ENCODE measurements around the gene YJU2.

Gene YJU2

DNA sequence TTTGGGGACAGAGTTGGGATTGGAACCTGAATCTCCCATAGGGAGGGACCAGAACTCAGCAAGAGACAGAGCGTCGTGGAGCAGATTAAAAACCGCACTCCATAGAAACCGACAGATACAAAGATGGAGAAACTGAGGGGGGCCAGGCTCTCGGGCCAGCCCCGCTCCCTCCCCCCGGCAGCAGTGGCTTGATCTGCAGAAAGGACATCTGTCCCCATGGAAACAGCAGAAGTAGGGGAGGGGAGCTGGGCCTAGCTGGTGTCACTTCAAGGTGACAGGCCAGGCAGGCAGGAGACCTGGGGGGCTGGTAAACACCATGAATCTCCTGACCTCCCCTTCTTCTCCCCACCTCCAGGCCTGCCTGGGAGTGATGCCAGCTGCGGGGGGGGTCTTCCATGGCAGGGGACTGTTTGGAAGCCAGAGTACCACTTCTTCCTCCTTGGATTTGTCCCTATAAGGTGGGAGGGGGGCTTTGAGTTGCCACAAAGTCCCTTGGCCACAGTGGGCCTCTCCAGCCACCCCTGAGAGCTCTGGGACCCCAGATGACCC lies 44.4 kb downstream of the YJU2 start:
- Histone ChIP-seq H3K36me3 (no peaks in the 10 kb centered on the region), H3K27ac (no peak overlapping the region), H3K4me1 (ENCODE audit: control insufficient read depth in 1 of 2, insufficient read depth in 1 of 2, low read depth in 1 of 2, low read length in 1 of 2) (no peaks in the 10 kb centered on the region), H3K27me3 (no peaks in the 10 kb centered on the region), H3K9me3 (no peaks in the 10 kb centered on the region), H3K4me3 (ENCODE audit: low read depth in 1 of 2, low read length in 1 of 2) (no peak overlapping the region)
- TF ChIP-seq, protein P1, sequence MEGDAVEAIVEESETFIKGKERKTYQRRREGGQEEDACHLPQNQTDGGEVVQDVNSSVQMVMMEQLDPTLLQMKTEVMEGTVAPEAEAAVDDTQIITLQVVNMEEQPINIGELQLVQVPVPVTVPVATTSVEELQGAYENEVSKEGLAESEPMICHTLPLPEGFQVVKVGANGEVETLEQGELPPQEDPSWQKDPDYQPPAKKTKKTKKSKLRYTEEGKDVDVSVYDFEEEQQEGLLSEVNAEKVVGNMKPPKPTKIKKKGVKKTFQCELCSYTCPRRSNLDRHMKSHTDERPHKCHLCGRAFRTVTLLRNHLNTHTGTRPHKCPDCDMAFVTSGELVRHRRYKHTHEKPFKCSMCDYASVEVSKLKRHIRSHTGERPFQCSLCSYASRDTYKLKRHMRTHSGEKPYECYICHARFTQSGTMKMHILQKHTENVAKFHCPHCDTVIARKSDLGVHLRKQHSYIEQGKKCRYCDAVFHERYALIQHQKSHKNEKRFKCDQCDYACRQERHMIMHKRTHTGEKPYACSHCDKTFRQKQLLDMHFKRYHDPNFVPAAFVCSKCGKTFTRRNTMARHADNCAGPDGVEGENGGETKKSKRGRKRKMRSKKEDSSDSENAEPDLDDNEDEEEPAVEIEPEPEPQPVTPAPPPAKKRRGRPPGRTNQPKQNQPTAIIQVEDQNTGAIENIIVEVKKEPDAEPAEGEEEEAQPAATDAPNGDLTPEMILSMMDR (IDR thresholded peaks at IDR 0.05), result no peak

DNA sequence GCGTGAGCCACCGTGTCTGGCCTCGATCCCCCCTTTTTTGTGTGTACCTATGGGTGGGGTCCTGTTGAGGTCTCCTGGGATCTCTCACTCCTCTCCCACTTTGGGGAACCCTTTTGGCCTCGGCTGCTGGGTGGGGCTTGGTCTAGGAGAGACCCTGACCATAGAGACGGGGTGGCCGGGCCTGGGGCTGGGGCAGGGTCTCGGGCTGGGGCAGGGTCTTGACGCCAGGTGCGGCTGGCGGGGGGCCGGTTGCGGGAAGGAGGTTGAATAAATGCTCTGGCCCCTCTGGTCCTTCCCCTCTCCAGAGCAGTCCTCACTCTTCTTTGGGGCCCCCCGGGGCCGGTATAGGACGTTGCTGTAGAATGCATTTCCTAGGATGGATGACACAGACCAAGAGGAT lies 45.6 kb downstream of the YJU2 start:
- H3K4me3 ChIP-seq (ENCODE audit: low read depth in 1 of 2, low read length in 1 of 2), result no peak overlapping the region
- H3K27ac ChIP-seq, result no peak overlapping the region
- H3K4me1 ChIP-seq (ENCODE audit: control insufficient read depth in 1 of 2, insufficient read depth in 1 of 2, low read depth in 1 of 2, low read length in 1 of 2), result no peaks in the 10 kb centered on the region
- H3K9me3 ChIP-seq, result no peaks in the 10 kb centered on the region
- TF ChIP-seq, protein P1 (IDR thresholded peaks at IDR 0.05), result no peak
- no peaks in the 10 kb centered on the region for H3K36me3 ChIP-seq
- no peaks in the 10 kb centered on the region for H3K27me3 ChIP-seq

DNA sequence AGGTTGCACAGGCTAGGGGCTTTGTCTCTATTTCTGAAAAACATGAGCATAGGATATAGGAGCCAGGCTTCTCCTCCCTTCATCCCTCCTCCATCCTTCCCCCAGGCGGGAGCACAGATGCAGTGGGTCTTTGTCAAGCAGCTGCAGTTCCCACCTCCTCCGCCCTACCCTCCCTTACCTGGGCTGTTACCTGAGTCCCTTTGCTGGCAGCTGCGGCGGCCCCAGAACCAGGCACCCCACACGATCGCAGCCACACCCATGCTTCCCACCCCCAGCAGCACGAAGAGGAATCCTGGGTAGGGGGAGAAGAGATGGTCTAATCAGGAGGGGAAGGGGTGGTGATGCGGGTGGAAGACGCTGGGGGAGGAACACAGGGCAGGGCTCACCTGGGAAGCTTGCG lies 47.5 kb downstream of the YJU2 start:
- Histone ChIP-seq H3K4me3 (ENCODE audit: low read depth in 1 of 2, low read length in 1 of 2) (no peak overlapping the region), H3K4me1 (ENCODE audit: control insufficient read depth in 1 of 2, insufficient read depth in 1 of 2, low read depth in 1 of 2, low read length in 1 of 2) (no peaks in the 10 kb centered on the region), H3K9me3 (no peaks in the 10 kb centered on the region), H3K36me3 (no peaks in the 10 kb centered on the region), H3K27ac (no peak overlapping the region), H3K27me3 (no peaks in the 10 kb centered on the region)
- TF ChIP-seq, protein P1 (IDR thresholded peaks at IDR 0.05), result no peak

DNA sequence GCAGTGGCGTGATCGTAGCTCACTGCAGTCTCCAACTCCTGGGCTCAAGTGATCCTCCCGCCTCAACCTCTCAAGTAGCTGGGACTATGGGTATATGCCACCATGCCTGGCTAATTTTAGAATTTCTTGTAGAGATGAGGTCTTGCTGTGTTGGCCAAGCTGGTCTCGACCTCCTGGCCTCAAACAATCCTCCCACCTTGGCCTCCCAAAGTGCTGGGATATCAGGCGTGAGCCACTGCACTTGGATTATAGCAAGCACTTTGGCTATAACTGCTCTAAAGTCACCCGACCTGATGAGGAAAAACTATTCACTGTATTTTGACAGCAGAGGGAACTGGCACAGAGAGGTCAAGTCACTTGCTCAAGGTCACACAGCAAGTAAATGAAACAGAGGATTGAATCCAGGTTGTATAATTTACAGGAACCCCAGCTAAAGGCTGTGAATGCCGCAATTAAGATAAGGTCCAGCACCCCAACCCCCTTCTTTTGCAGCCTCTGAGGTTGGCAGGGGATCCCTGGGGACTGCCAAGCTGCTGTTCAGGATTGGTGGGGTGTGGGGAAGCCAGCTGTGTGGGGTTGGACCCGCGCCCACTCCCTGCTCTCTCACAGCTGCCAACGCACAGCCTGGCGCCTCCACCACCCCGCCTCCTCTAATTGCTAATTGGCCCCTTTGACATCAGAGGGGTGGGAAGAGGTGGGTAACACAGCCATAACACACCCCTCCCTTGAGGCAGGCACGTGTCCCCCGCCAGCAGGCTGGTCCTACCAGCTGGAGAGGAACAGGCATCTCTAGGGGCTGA lies 49.3 kb downstream of the YJU2 start:
- Histone ChIP-seq H3K9me3 (no peaks in the 10 kb centered on the region), H3K27me3 (no peaks in the 10 kb centered on the region), H3K27ac (no peak overlapping the region), H3K4me3 (ENCODE audit: low read depth in 1 of 2, low read length in 1 of 2) (no peak overlapping the region), H3K36me3 (no peaks in the 10 kb centered on the region), H3K4me1 (ENCODE audit: control insufficient read depth in 1 of 2, insufficient read depth in 1 of 2, low read depth in 1 of 2, low read length in 1 of 2) (no peaks in the 10 kb centered on the region)
- TF ChIP-seq, protein P1 (IDR thresholded peaks at IDR 0.05), result no peak

DNA sequence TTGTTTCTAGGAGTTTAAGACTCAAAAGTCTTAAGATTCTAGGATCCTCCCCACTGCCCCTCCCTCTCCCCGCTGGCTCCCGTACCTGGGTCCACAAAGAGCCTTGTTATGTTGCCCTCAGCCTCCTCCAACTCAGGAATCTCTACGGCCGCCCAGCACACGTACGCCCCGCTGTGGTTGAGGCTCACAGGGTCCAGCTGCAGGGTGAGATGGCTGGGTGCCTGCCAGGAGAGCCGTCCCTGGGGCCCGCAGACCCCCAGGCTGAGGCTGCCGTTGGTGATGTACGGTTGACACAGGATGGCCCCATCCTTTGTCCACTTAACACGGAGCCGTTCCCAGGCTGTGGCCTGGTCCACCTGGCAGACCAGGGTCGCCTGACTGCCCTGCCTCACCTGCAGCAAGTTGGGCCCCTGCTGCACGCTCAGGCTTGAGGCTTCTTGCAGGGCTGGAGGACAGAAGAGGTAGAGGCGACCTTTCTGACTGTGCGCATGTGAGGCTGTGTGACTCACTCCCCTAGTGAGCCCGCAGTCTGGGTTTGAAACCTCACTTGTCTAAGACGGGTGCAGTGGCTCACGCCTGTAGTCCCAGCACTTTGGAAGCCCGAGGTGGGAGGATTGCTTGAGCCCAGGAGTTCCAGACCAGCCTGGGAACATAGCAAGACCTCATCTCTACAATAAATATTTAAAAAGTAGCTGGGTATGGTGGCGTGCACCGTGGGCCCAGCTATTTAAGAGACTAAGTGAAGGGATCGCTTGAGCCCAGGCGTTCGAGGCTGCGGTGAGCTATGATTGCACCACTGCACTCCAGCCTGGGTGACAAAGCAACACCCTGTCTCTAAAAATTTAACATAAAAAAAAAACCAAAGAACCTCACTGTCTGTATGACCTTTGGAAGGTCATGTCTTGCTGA lies 51.3 kb downstream of the YJU2 start:
- H3K36me3 ChIP-seq, result no peaks in the 10 kb centered on the region
- no peaks in the 10 kb centered on the region for H3K9me3 ChIP-seq
- TF ChIP-seq, protein P1 (IDR thresholded peaks at IDR 0.05), result no peak
- H3K4me3 ChIP-seq (ENCODE audit: low read depth in 1 of 2, low read length in 1 of 2), result no peak overlapping the region
- H3K4me1 ChIP-seq (ENCODE audit: control insufficient read depth in 1 of 2, insufficient read depth in 1 of 2, low read depth in 1 of 2, low read length in 1 of 2), result no peaks in the 10 kb centered on the region
- peaks cover 12% of the 10 kb centered on the region for H3K27me3 ChIP-seq
- no peak overlapping the region for H3K27ac ChIP-seq
